Mammary epithelial cell (primary cell): ENCODE data around the gene KRT23.

Experiments used
- CTCF ChIP-seq, 2 donors: IDR thresholded peaks in 1 of 2; conservative IDR thresholded peaks in 1 of 2; 2 replicates each; pipeline ENCODE4 v1.5.1; 2011 to 2012; ENCODE audit warnings: inconsistent platforms in 2 of 2, low read length in 2 of 2, mild to moderate bottlenecking in 2 of 2, control low read depth in 1 of 2, low read depth in 1 of 2; ENCODE audit not compliant: insufficient read depth in 1 of 2; ENCODE audit errors: extremely low read depth in 1 of 2
- EZH2 ChIP-seq: IDR thresholded peaks from 2 replicates; pipeline ENCODE4 v1.6.1; 2012; ENCODE audit warnings: low read length, inconsistent platforms, borderline replicate concordance

DNA sequence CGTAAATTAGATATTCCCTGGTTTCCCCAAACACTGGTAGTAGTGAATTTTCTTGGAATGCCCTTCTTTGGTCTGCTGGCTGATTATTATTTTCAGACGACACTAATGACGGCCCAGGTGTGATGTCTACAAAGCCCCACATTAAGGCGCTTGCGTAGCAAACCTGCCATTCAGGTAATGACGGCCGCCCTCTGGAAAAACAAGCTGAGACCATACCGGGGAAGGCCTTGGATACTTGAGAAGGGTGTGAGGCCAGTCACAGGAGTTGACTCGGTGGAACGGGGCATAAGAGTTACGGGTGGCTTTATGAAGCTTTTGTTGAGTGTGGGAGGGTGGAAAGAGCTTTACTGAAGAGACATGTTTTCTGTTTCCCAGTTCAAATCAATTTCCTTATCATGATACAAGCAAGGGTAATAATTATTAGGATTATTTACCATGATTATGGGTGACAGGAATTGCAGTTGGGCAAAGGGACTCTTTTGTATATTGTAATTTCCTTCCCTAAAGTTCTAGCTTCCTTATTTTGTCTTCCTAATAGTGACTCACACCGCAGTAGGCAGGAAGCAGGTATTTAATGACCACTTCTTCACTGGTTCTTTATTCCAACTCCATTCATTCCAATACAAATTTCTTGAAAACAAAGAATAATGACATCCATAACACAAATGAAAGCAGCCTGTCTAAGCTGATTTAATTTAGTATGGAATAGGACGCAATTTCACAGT lies 24.8 kb downstream of the KRT23 start:
- no peak for TF ChIP-seq CTCF (conservative IDR thresholded peaks at IDR 0.05 in 1 of 2, IDR thresholded peaks at IDR 0.05 in 1 of 2; ENCODE audit: extremely low read depth in 1 of 2, insufficient read depth in 1 of 2, low read depth in 1 of 2, low read length in 2 of 2)
- no peak for TF ChIP-seq EZH2
